IPS-15b (cell line): ENCODE measurements around the gene TNFSF9.
"Not testable (repeated sequence)": the region's sequence is repeated elsewhere in the genome, so short reads cannot be mapped to it uniquely, and the experiment has no call there.

Source experiments
- H3K27me3 ChIP-seq: one replicate; pipeline ENCODE4 v1.6.1; 2013; ENCODE audit warnings: low read length; ENCODE audit not compliant: control insufficient read depth, insufficient read depth
- H3K36me3 ChIP-seq: one replicate; pipeline ENCODE4 v1.6.1; 2013; ENCODE audit warnings: low read length; ENCODE audit not compliant: control insufficient read depth, insufficient read depth
- H3K4me1 ChIP-seq: one replicate; pipeline ENCODE4 v1.6.1; 2013; ENCODE audit warnings: mild to moderate bottlenecking, low read length; ENCODE audit not compliant: control insufficient read depth, insufficient read depth
- H3K4me3 ChIP-seq: one replicate; pipeline ENCODE4 v1.5.1; 2013; ENCODE audit warnings: low read depth, low read length
- H3K9ac ChIP-seq: one replicate; pipeline ENCODE4 v1.6.1; 2013; ENCODE audit warnings: low read depth, mild to moderate bottlenecking, low read length
- H3K9me3 ChIP-seq: one replicate; pipeline ENCODE4 v1.6.1; 2013; ENCODE audit warnings: mild to moderate bottlenecking, low read length; ENCODE audit not compliant: control insufficient read depth, insufficient read depth

TNFSF9 gene

DNA sequence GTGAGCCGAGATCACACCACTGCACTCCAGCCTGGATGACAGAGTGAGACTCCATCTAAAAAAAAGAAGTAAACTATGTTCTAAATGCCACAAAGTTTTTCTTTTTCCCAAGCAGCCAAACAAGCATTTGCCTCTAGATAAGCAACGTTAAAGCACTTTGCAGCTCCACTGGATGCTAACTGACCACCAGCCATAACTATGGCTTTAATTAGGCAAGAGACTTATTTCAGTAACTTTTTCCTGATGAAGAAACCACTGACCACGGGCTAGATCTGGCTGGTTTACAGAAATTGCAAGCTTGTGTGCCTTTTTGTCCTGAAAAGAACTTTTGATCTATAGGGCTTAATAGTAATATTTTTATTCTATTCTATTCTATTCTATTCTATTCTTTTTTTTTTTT, 38.0 kb downstream of the TNFSF9 start:
- no peak overlapping the region for H3K9ac ChIP-seq
- H3K4me3 ChIP-seq: no peak overlapping the region
- no peaks in the 10 kb centered on the region for H3K36me3 ChIP-seq
- peaks cover 8% of the 10 kb centered on the region for H3K4me1 ChIP-seq
- no peaks in the 10 kb centered on the region for H3K27me3 ChIP-seq
- no peaks in the 10 kb centered on the region for H3K9me3 ChIP-seq

DNA sequence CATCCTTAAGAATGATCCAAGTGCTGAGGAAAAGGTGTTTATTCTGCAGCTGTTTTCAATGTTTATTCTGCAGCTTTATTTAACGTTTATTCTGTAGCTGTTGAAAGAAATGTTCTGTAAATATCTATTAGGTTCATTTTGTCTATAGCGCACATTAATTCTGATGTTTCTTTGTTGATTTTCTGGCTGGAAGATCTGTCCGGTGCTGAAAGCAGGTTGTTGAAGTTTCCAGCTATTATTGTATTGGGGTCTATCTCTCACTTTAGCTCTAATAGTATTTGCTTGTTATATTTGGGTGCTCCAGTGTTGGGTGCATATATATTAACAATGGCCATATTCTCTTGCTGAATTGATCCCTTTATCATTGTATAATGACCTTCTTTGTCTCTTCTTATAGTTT, 39.9 kb downstream of the TNFSF9 start:
- Histone ChIP-seq H3K4me3 (no peak overlapping the region), H3K9me3 (no peaks in the 10 kb centered on the region), H3K27me3 (no peaks in the 10 kb centered on the region), H3K9ac (no peak overlapping the region), H3K36me3 (no peaks in the 10 kb centered on the region), H3K4me1 (peaks cover 11% of the 10 kb centered on the region)

DNA sequence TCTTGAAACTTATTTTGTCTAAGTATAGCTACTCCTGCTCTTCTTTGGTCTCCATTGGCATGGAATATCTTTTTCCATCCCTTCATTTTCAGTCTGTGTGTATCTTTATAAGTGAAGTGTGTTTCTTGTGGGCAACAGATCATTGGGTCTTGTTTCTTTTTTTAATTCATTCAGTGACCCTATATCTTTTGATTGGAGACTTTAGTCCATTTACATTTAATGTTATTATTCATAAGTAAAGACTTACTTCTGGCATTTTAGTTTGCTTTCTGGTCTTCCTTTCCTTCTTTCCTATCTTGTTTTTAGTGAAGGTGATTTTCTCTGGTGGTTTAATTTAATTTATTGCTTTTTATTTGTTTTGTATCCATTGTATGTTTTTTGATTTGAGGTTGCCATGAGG, 40.3 kb downstream of the TNFSF9 start:
- Histone ChIP-seq H3K4me3 (no peak overlapping the region), H3K9ac (no peak overlapping the region), H3K27me3 (no peaks in the 10 kb centered on the region), H3K4me1 (peaks cover 15% of the 10 kb centered on the region), H3K9me3 (no peaks in the 10 kb centered on the region), H3K36me3 (no peaks in the 10 kb centered on the region)

DNA sequence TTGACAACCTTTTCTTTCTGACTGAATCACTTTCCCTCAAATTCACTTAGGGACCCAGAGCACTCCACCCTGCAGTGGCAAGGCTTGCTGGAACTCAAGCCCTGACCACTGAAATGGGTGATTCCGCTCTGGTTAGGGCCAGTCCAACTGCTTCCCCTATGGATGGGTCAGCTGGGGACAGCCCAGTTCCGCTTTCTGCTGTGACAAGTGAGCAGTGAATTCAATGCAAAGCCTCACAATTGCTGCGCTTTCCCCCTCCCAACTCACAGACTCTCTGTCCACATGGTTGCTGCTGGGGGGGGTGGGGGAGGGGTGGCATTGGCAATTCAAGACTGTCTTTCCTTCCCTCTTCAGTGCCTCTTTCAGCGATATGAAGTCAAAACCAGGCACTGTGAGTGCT, 41.4 kb downstream of the TNFSF9 start:
- Histone ChIP-seq H3K27me3 (no peaks in the 10 kb centered on the region), H3K9me3 (no peaks in the 10 kb centered on the region), H3K36me3 (no peaks in the 10 kb centered on the region), H3K4me1 (peaks cover 17% of the 10 kb centered on the region), H3K4me3 (no peak overlapping the region), H3K9ac (no peak overlapping the region)

DNA sequence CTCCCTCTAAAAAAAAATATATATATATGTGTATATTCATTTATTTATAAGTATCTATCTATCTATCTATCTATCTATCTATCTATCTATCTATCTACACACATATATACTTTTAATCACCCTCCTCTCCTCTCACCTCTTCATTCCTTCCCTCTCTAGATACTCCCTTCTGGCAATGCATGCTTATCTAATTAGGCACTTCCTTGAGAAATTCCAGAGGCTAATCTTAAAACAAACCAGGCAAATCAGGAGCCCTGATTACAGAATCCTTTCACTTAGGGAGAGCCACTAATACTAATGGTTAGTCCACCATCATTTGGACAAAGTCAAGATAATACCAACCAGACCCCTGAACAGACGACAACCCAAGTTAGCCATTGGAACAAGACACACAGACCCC, 42.5 kb downstream of the TNFSF9 start:
- no peak overlapping the region for H3K4me3 ChIP-seq
- peaks cover 17% of the 10 kb centered on the region for H3K4me1 ChIP-seq
- H3K27me3 ChIP-seq: no peaks in the 10 kb centered on the region
- no peaks in the 10 kb centered on the region for H3K9me3 ChIP-seq
- no peaks in the 10 kb centered on the region for H3K36me3 ChIP-seq
- no peak overlapping the region for H3K9ac ChIP-seq

DNA sequence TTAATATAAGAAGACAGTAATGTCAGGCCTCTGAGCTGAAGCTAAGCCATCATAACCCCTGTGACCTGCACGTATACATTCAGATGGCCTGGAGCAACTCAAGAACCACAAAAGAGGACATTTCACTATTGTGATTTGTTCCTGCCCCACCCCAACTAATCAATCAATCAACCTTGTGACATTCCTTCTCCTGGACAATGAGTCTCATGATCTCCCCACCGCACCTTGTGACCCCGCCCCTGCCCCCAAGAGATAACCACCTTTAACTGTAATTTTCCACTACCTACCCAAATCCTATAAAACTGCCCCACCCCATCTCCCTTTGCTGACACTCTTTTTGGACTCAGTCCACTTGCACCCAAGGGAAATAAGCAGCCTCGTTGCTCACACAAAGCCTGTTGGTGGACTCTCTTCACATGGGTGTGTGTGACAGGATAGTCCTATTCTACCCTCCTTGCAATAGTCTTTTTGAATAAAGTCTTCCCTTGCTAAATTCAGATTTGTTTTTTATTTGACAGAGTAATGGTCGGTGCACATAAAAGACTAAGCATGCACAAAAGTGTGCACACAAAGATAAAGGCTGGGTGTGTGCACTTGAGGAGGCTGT, 46.1 kb downstream of the TNFSF9 start:
- no peak overlapping the region for H3K9ac ChIP-seq
- no peaks in the 10 kb centered on the region for H3K36me3 ChIP-seq
- no peaks in the 10 kb centered on the region for H3K27me3 ChIP-seq
- H3K9me3 ChIP-seq: no peaks in the 10 kb centered on the region
- peaks cover 15% of the 10 kb centered on the region for H3K4me1 ChIP-seq
- H3K4me3 ChIP-seq: no peak overlapping the region

DNA sequence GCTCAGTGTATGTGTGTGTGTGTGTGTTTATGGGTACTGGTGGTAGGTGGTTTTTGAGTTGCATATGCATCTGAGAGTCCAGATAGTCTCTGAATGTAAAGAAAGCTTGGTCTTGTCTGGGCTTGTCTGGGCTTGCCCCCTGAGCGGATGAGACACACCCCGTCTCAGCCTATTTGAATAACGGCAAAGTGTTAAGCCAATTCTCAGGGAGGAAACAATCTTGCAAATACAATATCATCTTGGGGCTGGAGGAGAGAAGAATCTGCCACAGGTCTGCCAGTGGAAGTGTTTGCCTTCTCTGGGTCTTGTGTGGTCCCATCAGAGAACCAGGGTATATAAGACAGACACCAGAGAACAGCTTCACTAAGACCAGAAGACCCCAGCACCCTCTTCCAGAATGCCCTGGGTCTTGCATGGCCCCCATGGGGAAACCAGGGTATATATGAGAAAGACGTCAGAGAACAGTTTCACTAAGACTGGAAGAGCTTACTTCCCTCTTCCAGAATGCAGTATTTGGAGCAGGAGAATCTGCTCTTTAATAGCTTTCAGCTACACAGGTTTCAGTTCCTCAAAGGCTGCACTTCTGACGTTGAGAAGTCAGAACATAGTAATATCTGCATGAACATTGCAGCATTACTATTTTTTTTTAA, 46.8 kb downstream of the TNFSF9 start:
- no peaks in the 10 kb centered on the region for H3K27me3 ChIP-seq
- peaks cover 10% of the 10 kb centered on the region for H3K4me1 ChIP-seq
- H3K36me3 ChIP-seq: no peaks in the 10 kb centered on the region
- H3K4me3 ChIP-seq: no peak overlapping the region
- H3K9ac ChIP-seq: no peak overlapping the region
- no peaks in the 10 kb centered on the region for H3K9me3 ChIP-seq

DNA sequence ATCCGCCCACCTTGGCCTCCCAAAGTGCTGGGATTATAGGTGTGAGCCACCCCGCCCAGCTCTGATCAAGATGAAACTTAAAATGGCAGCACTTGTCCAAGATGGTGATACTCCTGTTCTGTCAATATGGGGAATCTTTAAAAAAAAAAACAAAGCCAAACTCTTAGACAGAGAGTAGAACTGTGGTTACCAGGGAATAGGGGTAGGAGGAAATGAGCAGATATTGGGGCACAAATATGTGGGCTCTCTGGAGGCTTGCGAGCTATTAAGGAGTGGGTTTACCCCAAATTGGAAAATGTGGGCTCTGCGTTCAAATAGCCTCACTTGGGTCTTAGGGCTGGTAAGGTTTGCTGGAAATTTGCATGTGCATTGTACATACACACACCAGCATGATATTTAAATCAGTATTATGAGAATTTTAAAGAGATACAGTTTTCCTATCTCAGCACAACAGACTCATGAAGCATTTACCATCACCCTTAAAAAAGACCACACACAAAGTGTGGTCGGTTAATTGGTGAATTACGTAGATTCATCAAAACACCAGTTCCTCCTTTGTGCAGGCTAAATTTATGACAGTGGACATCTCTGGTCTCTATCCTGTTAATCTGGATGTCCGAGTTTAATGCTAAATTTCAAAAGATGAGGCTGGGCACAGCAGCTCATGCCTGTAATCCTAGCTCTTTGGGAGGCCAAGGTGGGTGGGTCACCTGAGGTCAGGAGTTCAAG, 48.8 kb downstream of the TNFSF9 start:
- no peaks in the 10 kb centered on the region for H3K9me3 ChIP-seq
- no peaks in the 10 kb centered on the region for H3K27me3 ChIP-seq
- peaks cover 9% of the 10 kb centered on the region for H3K4me1 ChIP-seq
- no peak overlapping the region for H3K4me3 ChIP-seq
- no peak overlapping the region for H3K9ac ChIP-seq
- no peaks in the 10 kb centered on the region for H3K36me3 ChIP-seq

DNA sequence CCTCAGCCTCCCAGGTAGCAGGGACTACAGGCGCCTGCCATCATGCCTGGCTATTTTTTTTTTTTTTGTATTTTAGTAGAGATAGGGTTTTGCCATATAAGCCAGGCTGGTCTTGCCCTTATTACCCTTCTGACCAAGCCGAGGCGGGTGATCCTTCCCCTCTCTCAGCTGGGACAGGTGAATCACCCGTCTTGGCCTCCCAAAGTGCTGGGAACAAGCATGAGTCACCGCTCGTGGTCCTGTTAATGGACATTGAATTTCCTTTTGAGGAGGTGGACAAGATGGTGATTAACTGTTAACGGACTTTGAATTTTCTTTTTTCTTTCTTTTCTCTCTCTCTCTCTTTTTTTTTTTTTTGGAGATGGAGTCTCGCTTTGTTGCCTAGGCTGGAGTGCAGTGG, 49.5 kb downstream of the TNFSF9 start:
- H3K9ac ChIP-seq: no peak overlapping the region
- peaks cover 4% of the 10 kb centered on the region for H3K27me3 ChIP-seq
- no peaks in the 10 kb centered on the region for H3K9me3 ChIP-seq
- no peaks in the 10 kb centered on the region for H3K36me3 ChIP-seq
- peaks cover 8% of the 10 kb centered on the region for H3K4me1 ChIP-seq
- H3K4me3 ChIP-seq: no peak overlapping the region

DNA sequence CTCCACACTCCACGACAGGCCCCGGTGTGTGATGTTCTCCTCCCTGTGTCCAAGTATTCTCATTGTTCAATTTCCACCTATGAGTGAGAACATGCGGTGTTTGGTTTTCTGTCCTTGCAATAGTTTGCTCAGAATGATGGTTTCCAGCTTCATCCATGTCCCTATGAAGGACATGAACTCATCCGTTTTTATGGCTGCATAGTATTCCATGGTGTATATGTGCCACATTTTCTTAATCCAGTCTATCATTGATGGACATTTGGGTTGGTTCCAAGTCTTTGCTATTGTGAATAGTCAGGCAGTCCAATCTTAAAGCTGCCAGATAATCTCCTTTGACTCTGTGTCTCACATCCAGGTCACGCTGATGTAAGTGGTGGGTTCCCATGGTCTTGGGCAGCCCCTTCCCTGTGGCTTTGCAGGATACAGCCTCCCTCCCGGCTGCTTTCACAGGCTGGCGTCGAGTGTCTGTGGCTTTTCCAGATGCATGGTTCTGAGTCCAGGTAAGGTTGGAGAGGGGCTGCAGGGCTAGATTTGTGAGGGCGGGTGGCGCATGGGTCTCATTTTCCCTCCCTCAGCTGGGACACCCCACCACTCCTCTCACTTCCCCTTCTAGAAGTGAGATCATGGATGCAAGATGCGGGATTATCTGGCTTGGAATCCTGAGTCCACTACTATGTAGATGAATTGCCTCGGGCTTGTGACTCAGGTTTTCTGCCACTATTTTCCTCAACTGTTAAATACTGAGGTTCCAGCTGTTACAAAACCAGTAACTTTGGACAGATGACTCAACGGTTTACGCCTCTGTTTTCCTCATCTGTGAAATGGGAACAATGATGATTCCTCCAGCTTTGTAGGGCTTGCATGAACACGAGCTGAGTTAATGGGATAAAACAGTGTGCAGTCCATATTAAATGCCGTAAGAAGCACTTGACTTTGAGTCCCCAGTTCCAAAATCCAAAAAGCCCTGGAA, 52.0 kb downstream of the TNFSF9 start:
- H3K4me3 ChIP-seq, H3K9me3 ChIP-seq, H3K36me3 ChIP-seq, H3K4me1 ChIP-seq, H3K9ac ChIP-seq: not testable (repeated sequence)
- H3K27me3 ChIP-seq: peaks cover 24% of the 10 kb centered on the region
